Stimulated activated CD8-positive, alpha-beta memory T cell treated with anti-CD3 and anti-CD28 coated beads, Interleukin-4, amount 100 ng/mL, for 48 hours (primary cell): Measurements from ENCODE around the gene EPHA8.

Source experiments
- DNase-seq: peaks from one replicate; pipeline ENCODE4 v3.0.0-alpha.2; 2020

Gene EPHA8

DNA sequence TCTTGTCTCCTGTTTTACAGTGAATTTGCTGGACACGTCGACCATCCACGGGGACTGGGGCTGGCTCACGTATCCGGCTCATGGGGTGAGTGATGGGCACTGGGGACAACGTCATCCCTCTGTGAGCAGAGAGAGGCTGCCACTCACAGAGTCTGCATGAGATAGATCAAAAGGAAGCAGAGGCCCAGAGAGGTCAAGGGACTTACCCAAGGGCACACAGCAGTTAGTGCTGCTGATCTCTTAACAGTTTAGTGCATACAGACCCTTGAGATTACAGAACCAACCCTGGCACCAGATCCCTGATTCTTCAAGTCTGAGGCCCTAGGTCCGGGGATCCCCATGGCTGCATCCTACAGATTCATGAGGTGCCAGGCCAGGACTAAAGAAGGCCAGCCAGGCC lies 6.0 kb downstream of the EPHA8 start:
- DNase-seq: no peak

- no peak for DNase-seq
Observed at GRCh38 chr1:22570140-22570909, 7.0 kb downstream of the EPHA8 start.

DNA sequence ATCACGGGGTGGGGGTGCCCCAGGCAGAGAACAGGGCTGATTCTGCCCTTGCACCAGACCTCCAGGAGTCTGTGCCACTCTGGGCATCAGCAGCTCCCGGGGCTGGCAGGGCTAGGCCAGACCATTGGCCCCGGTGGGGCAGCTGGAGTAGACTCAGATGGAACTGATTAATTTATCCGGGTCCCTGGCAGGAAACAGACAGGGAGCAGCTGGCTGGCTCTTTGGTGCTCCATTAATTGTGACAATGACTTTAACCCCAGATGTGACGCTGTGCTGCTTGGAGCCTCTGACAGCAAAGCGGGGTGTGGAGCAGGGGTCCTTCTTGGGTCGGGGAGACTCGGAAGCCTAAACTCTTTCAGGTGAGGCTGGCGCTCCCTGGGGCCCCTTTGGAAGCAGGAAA lies 9.5 kb downstream of the EPHA8 start:
- no peak for DNase-seq

DNA sequence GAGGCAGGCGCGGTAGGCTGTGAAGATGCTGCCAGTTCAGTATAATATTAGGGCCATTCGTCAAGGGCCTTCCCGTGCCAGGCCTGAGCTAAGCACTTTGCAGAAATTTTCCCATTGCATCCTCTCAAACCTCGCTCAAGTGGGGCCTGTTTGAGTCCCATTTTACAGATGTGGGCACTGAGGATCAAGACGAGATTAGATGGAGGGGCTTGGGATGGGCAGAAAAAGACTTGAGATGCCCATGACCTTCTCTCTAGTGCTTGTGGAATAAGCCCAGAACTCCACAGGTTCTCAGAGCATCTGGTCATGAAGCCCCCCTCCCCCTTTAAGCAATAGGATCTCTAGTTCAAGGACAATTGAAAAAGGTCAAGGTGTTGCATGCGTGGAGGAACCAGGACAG lies 9.9 kb downstream of the EPHA8 start:
- DNase-seq: no peak

DNA sequence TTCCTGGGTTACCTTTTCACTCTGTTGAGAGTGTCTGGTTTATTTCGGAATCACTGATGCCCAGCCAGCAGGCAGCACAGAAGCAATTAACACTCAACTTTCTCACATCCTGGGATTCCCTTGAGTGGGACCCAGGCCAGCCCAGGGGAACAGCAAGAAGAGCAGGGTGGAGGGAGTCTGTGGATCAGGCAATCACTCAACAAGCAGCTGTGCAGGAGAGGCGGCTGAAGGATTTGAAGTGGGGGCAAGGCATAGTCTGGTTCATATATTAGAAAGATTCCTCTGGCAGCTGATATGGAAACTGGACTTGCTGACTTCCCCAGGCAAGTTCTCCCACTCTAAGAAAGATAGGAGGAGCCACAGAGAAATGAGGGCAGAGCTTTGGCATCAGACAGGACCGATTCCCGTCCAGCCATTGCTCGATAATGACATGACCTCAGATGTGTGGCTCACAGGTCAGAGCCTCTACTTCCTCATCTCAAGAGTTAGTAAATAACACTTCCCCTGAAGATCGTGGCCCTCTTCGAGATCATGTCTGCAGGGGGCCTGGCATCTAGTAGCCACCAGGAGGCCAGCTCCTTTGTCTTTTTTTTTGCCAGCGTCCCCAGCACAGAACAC lies 12.4 kb downstream of the EPHA8 start:
- DNase-seq: no peak

DNA sequence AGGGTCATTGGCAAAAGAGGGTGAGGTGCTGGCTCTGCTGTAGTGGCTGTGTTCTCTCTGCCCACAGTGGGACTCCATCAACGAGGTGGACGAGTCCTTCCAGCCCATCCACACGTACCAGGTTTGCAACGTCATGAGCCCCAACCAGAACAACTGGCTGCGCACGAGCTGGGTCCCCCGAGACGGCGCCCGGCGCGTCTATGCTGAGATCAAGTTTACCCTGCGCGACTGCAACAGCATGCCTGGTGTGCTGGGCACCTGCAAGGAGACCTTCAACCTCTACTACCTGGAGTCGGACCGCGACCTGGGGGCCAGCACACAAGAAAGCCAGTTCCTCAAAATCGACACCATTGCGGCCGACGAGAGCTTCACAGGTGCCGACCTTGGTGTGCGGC lies 12.9 kb downstream of the EPHA8 start:
- no peak for DNase-seq

GRCh38 chr1:22576617-22577016 lies 13.3 kb downstream of the EPHA8 start:
- no peak for DNase-seq

DNA sequence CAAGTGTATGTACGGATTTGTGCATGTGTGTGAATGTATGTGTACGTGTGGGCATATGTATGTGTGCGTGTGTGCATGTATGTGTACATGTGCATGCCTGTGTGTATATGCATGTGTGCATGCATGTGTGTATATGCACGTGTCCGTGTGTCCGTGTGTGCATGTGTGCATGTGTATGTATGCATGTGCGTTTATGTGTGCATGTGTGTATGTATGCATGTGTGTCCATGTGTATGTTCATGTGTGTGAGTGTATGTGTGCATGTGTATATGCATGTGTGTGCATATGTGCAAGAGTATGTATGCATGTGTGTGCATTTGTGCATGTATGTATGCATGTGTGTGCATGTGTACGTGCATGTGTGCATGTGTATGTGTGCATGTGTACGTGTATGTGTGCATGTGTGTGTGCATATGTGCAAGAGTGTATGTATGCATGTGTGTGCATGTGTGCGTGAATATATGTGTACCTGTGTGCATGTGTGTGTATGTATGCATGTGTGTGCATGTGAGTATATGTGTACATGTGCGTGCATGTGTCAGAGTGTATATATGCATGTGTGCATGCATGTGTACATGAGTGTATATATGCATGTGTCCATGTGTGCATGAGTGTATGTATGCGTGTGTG lies 15.6 kb downstream of the EPHA8 start:
- DNase-seq: no peak

GRCh38 chr1:22579541-22580155 lies 16.4 kb downstream of the EPHA8 start:
- no peak for DNase-seq

DNA sequence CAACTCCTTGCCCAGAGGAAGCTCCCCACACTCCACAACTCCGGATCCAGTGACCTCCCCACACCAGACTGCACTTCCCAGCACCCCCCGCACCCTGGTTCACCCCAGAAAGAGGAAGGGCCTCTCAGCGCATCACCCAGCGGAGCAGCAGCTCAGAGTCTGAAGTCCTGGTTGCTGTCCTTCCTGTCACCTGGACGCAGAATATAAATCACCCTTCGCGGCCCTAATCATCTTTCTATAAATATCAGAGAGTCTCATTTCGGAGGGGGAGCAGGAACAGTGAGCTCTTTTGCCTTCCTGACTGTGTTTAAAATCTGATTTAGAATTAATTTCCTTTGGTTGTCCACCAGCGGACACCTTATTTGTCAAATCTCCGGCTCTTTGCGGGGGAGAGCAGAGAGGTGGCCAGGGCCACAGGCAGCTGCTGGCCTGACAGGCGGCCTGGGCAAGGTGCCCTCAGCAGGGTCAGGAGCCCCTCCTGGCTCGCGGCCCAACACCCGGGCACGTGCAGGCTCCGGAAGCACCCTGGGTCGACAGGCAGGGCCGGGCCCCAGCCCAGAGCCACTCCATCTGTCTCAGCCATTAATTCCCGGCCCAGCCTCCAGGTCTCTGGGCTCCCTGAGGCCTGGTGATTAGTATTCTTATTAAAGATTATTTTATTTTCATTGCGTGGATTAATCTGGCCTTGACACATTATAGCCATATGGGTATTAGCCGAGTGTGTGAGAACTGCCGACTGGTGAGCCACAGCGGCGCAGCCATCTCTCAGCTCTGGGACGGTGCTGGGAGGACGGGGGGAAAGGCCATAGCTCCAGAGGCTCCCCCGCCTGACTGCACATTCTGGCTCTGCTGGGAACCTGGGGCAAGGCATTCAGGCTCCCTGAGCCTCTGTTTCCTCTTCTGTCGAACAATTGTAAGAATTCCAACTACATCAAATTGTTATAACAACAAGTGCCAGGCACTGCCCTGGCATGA lies 19.7 kb downstream of the EPHA8 start:
- no peak for DNase-seq

- no peak for DNase-seq
Observed at GRCh38 chr1:22584001-22584562, 20.8 kb downstream of the EPHA8 start.

DNA sequence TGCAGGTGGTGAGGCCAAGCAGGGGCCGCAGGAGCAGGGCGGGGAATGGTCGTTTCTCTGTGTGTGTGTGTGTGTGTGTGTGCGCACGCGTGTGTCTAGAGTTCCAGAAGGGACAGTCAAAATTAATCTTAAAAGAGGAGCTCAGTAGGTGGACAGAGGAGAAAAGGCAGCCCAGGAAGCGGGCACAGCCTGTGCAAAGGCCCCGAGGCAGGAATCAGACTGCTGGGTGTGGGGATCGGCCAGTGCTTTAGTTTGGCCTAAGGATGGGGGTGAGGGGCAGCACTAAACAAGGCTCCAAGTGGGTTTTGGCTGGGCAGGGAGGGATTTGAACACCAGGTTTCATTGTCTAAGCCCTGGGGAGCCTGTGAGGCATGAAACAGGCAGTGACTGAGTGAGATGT lies 21.7 kb downstream of the EPHA8 start:
- DNase-seq: no peak

DNA sequence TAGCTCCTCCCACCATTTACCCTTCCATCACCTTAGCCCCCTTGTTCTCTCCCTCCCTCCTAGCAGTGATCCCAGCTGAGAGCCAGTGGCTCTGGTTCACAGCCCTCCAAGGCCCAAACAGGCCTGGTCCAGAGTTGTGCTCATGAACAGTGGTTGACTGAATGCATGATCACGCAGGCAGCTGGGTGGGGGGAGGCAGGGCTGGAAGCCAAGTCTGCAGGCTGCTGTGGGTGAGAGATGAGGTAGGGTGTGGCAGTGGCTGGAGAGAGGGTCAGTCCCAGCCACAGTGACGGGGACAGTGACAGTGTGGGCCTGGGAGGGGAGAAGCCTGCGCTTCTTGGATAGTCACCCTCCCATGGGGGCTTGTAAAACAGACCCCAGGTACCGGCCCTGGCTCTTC lies 22.2 kb downstream of the EPHA8 start:
- no peak for DNase-seq

- DNase-seq: no peak
Observed at GRCh38 chr1:22586356-22587130, 23.3 kb downstream of the EPHA8 start.

GRCh38 chr1:22587247-22587646 lies 24.0 kb downstream of the EPHA8 start:
- DNase-seq: no peak

GRCh38 chr1:22588899-22589422 lies 25.7 kb downstream of the EPHA8 start:
- DNase-seq: no peak

DNA sequence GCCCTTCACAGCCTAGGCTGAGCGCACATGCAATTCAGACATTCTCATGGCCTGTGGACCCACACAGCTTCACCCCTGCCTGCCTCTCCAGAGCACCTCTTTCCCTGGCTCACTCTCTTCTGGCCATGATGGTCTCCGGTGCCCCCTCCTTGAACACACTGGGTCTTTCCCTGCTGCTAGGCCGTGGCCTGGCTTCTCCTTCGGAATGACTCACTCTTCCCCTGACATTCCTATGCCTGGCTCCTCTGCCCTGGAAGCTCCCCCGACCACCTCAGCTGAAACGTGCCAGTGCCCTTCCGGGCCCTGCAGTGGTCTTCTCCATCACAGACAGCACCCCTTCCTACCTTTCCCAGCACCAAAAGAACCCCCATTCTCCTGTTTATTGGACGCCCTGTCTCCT lies 28.3 kb downstream of the EPHA8 start:
- no peak for DNase-seq

DNA sequence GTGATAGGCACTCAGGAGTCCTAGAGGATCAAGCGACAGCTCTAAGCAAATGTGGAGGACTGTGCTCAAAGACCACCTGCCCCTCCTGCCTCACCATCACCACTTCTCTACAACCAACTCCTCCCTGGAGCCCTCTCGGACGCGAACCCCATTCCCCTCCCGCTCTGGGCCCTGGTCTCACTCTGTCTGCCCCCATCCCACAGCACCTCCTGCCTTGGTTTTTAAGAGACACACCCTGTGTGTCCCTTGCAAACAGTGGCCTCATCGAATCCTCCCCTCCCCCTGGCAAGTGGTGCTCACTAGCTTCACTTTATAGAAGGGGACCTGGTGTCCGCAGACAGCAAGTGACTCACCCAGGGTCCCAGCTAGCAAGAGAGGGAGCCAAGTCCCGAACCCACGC lies 28.8 kb downstream of the EPHA8 start:
- DNase-seq: no peak

DNA sequence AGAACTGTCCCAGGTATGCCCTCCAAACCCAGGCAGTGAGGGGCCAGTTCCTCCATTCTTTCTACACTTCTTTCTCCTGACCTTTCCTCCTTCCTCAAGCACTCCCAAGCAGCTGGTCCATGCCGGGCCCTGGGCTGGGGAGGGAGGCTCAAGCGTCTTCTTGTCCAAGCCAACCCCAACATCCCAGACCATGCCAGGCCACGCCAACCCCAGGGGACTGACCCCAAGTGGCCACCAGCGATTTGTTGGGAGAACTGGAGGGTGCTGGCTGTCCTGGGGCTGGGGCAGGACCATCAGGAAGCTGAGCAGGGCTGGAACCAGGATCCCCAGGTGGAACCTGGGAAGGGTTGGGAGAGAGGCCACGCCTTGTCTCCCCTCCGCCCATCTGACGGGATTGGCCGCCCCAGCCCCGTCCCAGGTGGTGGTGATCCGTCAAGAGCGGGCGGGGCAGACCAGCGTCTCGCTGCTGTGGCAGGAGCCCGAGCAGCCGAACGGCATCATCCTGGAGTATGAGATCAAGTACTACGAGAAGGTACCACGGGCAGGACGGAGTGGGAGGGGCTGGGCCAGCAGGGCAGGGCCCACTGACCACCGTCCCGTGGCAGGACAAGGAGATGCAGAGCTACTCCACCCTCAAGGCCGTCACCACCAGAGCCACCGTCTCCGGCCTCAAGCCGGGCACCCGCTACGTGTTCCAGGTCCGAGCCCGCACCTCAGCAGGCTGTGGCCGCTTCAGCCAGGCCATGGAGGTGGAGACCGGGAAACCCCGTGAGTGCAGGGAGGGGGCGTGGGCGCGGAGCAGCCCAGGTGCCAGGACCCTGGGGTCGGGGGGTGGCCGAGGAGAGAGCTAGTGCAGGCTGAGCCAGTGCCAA lies 29.9 kb downstream of the EPHA8 start:
- DNase-seq: no peak

DNA sequence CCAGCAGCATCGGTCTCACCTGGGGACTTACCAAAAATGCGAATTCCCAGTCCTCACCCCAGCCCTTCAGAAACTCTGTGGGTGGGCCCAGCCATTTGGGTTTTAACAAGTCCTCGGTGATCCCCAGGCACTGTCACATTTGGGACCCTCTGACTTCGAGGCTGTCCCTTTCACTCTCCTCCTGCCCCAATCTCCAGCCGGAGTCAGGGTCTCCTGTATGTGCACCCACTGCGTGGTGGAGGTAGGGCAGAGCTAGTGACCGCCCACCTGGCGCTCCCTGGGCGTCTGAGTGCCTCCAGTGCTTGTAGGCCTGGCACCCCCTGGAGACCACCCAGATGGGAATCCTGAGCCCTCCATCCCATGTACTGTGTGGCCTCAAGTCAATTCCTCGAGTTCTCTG lies 31.1 kb downstream of the EPHA8 start:
- no peak for DNase-seq
